HG03469 (cell line): Measurements from ENCODE around the gene DEGS2.

ENCODE experiments used
- ATAC-seq: cut with Tn5 transposase; IDR thresholded peaks from one replicate; pipeline ENCODE4 v1.9.1; 2021; ENCODE audit warnings: mild to moderate bottlenecking, moderate library complexity, moderate number of reproducible peaks; ENCODE audit not compliant: unreplicated experiment

The DEGS2 gene

DNA sequence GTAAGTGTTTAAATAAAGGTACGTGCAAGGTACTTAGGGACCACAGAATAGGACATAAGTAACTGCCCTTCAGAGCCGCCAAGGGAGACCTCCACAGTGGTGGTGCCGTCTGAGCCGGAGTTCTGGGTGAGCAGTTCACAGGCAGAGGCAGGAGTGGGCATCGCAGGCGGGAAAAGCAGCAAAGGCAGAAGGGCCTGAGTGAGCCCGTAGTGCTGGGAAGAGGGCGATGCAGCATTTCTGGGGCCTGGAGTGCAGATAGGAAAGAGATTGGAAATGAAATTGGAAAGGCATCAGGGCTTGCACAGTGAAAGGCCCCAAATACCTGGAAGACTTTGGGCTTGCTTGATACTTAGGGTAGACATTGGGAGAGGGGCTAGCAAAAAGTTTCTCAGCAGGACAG lies 61.3 kb downstream of the DEGS2 start:
- no peak for ATAC-seq

DNA sequence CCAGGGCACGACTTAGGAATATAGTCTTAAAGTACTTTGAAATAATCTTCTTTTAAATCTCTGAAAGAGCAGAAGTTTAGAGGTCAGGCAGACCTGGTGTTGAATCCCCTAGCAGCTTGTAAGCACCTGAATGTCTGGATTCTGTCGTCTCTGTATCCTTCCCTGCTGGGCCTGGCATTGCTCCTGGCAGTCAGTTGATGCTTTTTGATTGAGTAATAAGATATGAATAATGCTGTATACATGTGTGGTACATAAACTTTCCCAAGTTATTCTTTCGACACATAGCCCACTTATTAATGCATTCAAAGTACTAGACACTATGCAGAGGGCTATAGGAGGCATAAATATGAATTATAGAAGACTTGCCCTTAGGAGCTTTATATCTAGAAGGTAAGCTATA lies 62.8 kb downstream of the DEGS2 start:
- no peak for ATAC-seq
